HG03354 (cell line): ENCODE results near the gene CFAP46.
"Not testable (repeated sequence)": the region's sequence is repeated elsewhere in the genome, so short reads cannot be mapped to it uniquely, and the experiment has no call there.

ENCODE experiments used
- ATAC-seq: cut with Tn5 transposase; IDR thresholded peaks from one replicate; pipeline ENCODE4 v1.9.1; 2021; ENCODE audit warnings: mild to moderate bottlenecking; ENCODE audit not compliant: unreplicated experiment, poor library complexity, severe bottlenecking

The CFAP46 gene

DNA sequence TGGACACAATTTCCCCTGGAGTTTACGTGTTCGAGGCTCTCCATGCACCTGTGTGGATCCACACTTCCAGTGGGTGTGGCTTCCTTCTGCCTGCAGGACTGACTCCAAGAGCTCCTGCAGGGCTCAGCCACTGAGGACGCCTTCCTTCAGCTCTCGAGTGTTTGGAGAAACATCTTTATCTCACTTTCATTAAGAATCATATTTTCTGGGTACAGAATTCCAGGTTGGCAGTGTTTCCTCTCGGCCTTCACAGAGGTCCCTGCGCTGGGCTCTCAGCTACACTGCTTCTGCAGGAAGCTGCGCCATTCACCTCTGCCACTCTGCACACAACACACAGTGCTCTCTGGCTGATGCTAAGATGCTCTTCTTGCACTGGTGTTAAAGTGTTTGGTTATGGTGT is 86.5 kb downstream of the CFAP46 start:
- no peak for ATAC-seq

GRCh38 chr10:132851451-132851850 is 90.9 kb downstream of the CFAP46 start:
- no peak for ATAC-seq

- ATAC-seq = no peak
These were observed 91.5 kb downstream of the CFAP46 start for GRCh38 chr10:132850896-132851295.

GRCh38 chr10:132850246-132850645 is 92.1 kb downstream of the CFAP46 start:
- ATAC-seq = no peak

DNA sequence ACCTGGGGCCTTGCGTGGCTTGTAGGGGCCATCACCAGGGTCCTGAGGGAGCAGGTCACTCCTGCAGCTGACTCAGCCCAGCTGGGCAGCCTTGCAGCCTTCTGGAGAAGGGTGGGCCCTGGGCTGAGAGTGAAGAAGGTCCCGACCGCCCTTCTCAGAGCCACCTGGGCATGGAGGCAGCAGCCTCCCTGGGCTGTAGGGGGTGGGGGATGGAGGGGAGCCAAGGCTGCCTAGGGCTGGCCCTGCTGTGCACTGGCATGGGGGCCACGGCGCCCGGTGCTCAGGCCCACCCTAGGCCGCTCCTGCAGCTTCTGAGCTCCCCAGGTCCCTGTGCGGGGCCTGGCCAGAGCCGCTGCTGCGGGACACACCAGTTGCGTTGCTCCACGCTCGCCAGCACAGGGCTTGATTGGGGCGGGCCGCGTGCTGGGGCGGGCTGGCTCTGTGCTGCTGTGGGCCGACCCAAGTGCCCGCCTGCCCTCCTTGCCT is 92.8 kb downstream of the CFAP46 start:
- ATAC-seq = no peak

DNA sequence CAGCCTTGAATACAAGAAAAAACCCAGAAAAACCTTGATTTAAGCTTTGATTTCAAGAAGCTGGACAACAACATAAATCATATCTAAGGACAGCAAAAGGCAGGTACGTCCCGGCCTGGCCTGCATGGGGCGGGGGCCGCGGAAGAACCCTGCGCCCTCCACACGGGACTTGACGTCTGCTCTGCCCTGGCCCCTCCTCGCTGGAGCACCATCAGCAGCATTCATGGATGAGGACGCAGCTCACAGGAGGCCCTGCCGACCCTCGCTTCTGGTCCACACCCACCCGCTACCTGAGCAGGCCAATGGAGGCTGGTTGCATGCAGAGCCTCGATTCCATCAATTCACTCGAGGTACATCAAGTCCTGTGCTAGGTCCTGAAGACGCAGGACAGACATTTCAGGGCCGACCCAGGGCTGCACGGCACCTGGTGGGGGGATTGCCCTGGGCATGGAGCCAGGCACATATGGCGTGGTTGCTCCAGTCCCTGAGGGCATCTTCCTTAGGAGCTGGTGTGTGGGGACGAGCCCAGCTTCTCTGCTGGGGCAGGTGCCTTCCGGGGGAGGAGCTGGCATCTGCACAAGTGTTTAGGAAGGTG is 93.3 kb downstream of the CFAP46 start:
- no peak for ATAC-seq

DNA sequence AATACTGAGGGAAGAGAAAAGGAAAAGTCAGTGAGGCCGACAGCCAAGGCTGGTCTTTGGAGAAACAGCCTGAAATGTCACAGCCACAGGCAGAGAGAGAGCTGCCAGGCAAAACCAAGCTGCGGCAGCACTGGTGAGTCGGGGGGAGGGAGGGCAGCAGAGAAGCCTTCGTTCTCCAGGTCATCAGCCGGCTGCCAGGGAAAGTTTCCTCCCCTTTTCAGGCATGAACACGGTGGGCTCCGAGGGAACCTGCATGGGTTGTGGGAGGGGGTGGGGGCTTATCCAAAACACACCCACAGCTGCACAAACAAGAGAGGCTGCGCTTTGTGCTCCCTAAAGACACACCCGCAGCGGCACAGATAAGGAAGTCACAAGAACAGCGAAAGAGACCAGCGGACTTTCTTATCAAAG is 94.1 kb downstream of the CFAP46 start:
- ATAC-seq = no peak

DNA sequence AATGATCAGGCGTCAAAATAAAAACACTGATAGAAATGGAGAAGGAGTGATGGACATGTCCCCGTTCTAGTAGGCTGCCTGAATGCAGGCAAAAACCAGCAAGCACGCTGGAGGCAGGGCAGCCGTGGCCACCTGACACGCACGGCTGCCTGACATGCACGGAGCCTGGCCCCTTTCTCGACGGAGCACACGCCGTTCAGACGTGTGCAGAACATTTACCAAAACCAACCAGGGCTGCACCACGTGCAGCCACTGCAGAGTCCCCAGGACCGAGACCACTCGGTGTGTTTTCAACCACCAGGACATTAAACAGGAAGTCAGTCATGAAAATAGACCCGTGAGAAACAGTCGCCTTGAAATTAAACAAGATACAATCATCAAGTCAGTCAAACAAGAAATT is 94.5 kb downstream of the CFAP46 start:
- ATAC-seq = no peak

GRCh38 chr10:132847416-132847777 is 95.0 kb downstream of the CFAP46 start:
- ATAC-seq = no peak

DNA sequence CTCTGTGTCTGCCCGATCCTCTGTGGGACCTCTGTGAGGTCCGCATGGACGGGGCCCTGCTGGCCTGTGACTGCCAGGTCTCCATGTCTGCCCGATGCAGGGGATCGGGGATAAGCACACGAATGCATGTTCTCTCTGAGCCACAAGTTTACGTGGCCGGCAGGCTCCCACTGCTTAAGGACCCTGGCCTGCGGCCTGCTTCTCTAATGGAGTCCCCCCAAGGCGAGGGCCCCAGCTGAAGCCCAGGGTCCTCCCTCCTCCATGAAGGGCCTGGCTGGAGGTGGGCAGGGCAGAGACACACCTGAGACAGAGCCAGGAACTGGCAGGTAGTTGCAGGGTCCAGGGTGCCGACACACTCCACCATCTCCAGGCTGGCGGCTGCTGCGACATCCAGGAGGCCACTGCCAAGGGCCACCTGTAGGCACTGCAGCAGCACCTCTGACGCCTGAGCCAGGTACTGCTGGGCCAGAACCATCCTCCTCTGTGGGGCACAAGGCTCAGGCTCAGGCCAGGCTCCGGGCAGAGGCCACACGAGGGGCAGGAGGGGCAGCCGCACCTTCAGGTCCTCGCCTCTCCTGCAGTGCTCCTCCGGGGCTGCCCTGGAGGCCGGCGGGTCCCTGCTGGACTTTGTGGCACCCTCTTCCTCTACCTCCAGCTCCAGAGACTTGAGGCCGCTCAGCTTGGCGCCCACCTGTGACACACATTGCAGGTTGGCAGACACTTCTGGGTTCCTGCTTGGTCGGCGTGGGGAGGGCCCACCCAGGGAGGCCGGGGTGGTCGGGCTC is 95.5 kb downstream of the CFAP46 start:
- ATAC-seq = no peak

DNA sequence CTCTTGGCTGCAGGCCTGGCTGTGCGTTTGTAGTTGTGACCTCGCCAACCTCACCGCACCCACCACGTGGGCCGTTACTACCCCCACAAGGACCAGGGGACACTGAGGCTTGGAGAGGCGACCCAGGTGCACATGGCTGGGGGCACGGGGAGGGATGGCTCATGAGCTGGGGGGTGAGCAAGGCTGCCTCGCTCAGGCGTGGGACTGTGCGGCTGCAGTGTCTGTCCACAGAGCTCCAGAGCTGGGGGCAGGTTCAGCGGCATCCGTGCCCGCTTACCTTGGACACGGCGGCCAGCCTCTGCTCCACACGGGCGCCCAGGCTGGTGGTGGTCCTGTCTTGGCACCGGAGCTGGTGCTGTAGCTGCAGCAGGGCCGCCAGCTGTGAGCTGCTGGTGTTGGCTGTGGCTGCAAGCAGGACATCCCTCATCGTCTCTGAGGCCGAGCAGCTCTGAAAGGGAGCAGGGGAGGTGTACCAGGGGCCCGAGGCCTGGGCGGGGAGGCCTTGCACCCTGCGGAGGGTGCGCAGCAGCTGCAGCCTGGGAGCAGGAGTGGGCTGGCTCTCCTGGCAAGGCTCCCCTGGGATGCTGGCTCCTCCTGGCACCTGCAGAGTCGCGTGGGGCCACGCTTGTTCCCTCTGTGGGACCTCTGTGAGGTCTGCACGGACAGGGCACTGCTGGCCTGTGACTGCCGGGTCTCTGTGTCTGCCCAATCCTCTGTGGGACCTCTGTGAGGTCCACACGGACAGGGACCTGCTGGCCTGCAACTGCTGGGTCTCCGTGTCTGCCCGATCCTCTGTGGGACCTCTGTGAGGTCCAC is 96.4 kb downstream of the CFAP46 start:
- no peak for ATAC-seq

DNA sequence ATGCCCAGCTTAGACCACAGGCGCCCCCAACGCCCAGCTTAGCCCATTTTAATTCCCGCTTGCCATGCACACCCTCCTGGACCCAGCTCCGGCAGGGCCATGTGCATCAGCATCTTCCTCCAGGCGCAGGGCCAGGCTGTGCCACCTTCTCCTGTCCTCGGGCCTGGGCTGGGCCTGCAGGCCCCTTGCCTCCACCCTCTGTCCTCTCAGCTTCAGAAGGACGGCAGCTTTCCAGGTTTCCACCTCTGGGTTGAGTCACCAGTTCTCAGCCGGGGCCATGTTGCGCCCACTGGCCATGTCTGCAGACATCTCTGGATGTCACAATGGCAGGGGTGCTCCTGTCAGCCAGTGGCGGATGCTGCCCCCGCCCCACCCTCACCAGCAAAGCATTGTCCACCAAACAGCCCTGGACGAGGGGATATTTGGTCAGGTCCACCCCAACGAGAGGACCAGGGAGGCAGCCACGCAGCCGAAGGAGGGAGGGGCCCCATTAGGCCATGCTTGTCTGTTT is 97.3 kb downstream of the CFAP46 start:
- ATAC-seq = no peak

DNA sequence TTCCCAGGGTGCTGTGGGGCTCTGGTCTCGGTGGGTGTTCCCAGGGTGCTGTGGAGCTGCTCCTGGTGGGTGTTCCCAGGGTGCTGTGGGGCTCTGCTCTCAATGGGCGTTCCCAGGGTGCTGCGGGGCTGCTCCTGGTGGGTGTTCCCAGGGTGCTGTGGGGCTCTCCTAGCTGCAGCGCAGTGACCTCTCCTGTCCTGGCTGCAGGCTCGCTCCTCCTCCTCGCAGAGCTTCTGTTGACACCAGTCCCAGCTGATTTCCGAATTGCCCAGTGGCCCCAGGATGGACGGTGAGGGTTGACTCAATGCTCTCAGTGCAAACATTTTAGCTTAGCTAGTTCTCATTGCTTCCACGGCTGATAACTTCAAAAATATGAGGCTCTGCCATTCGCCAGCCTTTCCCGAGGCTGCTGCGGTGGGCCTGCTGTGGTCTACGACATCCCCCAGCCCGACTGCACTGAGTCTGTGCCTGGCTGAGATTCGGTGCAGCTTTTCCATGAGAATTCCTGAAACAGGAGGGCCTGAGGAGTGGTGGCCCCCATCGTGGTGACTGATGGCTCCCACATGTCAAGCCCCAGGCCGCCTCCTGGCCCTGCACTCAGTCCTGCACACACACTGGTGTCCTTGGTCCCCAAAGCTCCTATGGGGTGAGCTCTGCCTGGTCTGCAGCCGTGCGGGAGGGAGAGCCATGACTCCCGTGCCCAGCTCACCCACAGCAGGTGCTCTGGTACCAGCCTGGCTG is 98.1 kb downstream of the CFAP46 start:
- no peak for ATAC-seq

- ATAC-seq = not testable (repeated sequence)
These were observed 99.1 kb downstream of the CFAP46 start for GRCh38 chr10:132843276-132843675.

DNA sequence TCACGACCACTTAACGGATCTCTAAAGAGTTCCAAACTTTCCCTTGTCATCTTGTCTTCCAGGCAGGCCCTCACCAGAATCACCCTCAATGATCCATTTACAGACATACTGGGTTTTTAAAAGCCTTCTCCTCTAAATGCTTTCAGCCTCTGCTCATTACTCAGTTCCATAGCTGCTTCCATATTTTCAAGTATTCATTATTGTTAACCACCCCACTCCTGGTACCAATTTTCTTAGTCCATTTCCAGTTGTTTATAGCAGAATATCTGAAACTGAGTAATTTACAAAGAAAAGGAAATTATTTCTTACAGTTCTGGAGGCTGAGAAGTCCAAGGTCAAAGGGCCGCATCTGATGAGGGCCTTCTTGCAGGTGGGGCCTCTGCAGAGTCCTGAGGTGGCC is 100.0 kb downstream of the CFAP46 start:
- no peak for ATAC-seq

- no peak for ATAC-seq
These were observed 100.8 kb downstream of the CFAP46 start for GRCh38 chr10:132841615-132841975.

GRCh38 chr10:132840698-132841614 is 101.4 kb downstream of the CFAP46 start:
- ATAC-seq = no peak

DNA sequence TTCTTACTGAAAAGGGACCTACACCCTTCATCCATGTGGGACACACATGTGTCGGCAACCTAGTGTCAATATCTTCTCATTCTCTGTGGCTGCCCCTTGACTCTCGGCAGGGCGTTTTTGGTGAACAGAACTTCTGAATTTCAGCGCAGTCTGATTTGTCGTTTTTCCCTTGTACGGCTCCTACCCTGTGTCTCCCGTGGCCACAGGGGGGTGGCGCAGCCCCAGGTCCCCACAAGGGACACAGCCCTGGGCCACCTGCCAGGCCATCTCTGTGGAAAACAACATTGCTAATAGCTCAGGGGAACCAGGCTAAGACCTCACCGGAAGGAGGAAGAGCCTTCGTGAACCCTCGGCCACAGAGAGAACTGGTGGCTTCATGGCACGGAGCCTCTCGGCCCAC is 103.3 kb downstream of the CFAP46 start:
- no peak for ATAC-seq
